Measurements from ENCODE around the gene GABPB1. TPM values are rescaled to one million over a fixed set of nuclear protein-coding genes. Genes with fewer than 3 reads are reported as not detected.

Gene GABPB1
- total RNA-seq, 1 donor from 2014 or later = 77.7 TPM

DNA sequence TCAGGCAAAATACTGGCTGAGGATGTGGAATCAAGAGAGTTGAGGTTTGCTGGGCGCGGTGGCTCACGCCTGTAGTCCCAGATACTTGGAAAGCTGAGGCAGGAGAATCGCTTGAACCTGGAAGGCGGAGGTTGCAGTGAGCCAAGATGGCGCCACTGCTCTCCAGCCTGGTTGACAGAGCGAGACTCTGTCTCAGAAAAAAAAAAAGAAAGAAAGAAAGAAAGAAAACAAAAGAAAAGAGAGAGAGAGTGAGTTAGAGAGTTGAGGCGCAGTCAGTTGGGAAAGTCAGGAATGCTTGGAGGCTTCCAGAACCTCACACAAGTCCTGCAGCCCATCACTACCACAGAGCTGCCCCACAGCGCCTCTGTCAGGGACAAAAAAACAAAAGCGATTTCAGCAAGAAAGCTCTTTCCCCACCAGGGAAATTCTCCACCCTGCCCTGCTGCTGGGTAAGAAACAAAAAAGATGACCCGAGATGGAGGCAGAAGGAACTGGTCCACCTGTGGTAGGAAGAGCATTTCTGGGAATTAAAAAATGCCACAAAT lies 103.3 kb downstream of the GABPB1 start:
- peak overlapping the region; percentile 20 for H2AFZ ChIP-seq (replicated peaks)
- no peak overlapping the region for H3K4me3 ChIP-seq
- no peaks in the 10 kb centered on the region for H3F3A ChIP-seq (ENCODE audit: low read depth)
- no peak for DNase-seq (ENCODE audit: low spot score)
- H3K4me2 ChIP-seq = no peak overlapping the region
- no peak overlapping the region for H3K9ac ChIP-seq
- H4K20me1 ChIP-seq (ENCODE audit: low read depth) = no peaks in the 10 kb centered on the region
- H3K27ac ChIP-seq = no peak overlapping the region
- no peaks in the 10 kb centered on the region for H3K79me2 ChIP-seq (ENCODE audit: low read depth)
- H3K36me3 ChIP-seq = no peaks in the 10 kb centered on the region
- H3K36me3 Mint-ChIP-seq = no peaks in the 10 kb centered on the region
- H3K9me3 ChIP-seq (ENCODE audit: low read depth) = no peaks in the 10 kb centered on the region
- H3K4me1 ChIP-seq = no peaks in the 10 kb centered on the region
- H3K27me3 ChIP-seq = no peaks in the 10 kb centered on the region
- H3K27ac Mint-ChIP-seq = no peak overlapping the region
- TF ChIP-seq EZH2phosphoT487 (IDR thresholded peaks at IDR 0.05) = no peak
- no peak for TF ChIP-seq EZH2 (IDR thresholded peaks at IDR 0.05)
- no peak for TF ChIP-seq CTCF (IDR thresholded peaks at IDR 0.05)
- no peak overlapping the region for H3K4me3 Mint-ChIP-seq
- peaks cover 2% of the 10 kb centered on the region for H3K9me3 Mint-ChIP-seq
- H3K27me3 Mint-ChIP-seq (ENCODE audit: insufficient read depth, low read depth) = peaks cover 7% of the 10 kb centered on the region
- peaks cover 4% of the 10 kb centered on the region for H3K4me1 Mint-ChIP-seq

DNA sequence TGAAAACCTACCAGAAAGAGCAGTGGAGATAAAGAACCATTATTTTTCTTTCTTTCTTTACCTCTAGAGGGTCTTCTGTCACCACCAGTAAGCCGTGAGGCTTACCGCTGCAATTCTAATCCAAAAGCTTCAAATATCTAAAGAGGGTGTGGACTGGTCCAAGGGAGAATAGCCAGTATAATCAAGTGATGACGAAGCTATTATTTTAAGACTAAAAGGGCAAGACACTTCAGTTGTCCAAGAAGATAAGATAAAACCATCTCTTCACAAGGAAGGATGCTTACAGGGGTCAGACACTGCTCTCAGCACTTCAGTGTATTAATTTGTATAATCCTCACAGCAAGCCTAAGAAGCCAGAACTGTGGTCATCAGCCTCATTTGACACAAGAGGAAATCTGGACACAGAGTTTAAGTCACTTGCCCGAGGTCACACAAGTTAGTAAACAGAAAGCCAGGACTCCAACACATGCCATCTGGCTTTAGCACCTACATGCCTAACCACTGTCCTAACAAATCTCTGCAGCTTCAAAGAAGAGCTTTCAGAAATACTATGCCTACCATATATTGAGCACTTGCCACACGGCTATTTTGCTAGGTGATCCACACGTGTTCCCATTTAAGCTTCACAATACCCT lies 104.1 kb downstream of the GABPB1 start:
- Histone ChIP-seq H4K20me1 (ENCODE audit: low read depth) (no peaks in the 10 kb centered on the region), H3K27me3 (no peaks in the 10 kb centered on the region), H3K4me1 (no peaks in the 10 kb centered on the region), H3K9ac (no peak overlapping the region), H3K4me2 (no peak overlapping the region), H3K9me3 (ENCODE audit: low read depth) (no peaks in the 10 kb centered on the region), H3K4me3 (no peak overlapping the region), H3K36me3 (no peaks in the 10 kb centered on the region), H3K27ac (no peak overlapping the region), H3K79me2 (ENCODE audit: low read depth) (no peaks in the 10 kb centered on the region), H3F3A (ENCODE audit: low read depth) (no peaks in the 10 kb centered on the region), H2AFZ (replicated peaks) (no peak overlapping the region)
- Mint-ChIP-seq H3K27me3 (ENCODE audit: insufficient read depth, low read depth) (peaks cover 7% of the 10 kb centered on the region), H3K9me3 (peaks cover 2% of the 10 kb centered on the region), H3K27ac (no peak overlapping the region), H3K36me3 (no peaks in the 10 kb centered on the region), H3K4me3 (no peak overlapping the region), H3K4me1 (peaks cover 4% of the 10 kb centered on the region)
- DNase-seq (ENCODE audit: low spot score) = no peak
- TF ChIP-seq CTCF (IDR thresholded peaks at IDR 0.05) (no peak), EZH2 (IDR thresholded peaks at IDR 0.05) (no peak), EZH2phosphoT487 (IDR thresholded peaks at IDR 0.05) (no peak)

DNA sequence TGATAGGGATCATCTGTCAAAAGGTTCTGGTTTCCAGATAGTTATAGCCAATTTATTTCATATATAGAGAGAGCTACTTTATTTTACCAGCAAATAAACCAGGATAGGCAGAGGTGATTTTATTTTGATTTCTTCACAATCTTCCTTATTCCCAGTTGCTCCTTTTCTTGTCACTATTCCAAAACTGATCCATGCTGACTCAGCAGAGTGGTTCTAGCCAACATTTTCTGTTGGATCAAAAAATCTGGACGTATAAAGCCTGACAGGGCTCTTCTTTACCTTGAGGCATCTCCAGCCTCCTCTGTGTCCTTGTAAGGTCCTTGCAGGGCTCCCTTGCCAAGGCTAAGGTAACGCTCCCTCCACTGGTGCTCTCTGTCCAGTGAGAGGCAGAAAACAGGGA lies 105.3 kb downstream of the GABPB1 start:
- no peak overlapping the region for H3K27ac Mint-ChIP-seq
- TF ChIP-seq CTCF (IDR thresholded peaks at IDR 0.05) (no peak), EZH2 (IDR thresholded peaks at IDR 0.05) (no peak), EZH2phosphoT487 (IDR thresholded peaks at IDR 0.05) (no peak)
- Histone ChIP-seq H3K27ac (no peak overlapping the region), H3K4me2 (no peak overlapping the region), H3K27me3 (no peaks in the 10 kb centered on the region), H3K4me3 (no peak overlapping the region), H3K9me3 (ENCODE audit: low read depth) (no peaks in the 10 kb centered on the region), H3K4me1 (no peaks in the 10 kb centered on the region), H3K79me2 (ENCODE audit: low read depth) (no peaks in the 10 kb centered on the region), H3K36me3 (no peaks in the 10 kb centered on the region), H2AFZ (replicated peaks) (no peak overlapping the region), H3K9ac (no peak overlapping the region), H3F3A (ENCODE audit: low read depth) (no peaks in the 10 kb centered on the region), H4K20me1 (ENCODE audit: low read depth) (no peaks in the 10 kb centered on the region)
- peaks cover 7% of the 10 kb centered on the region for H3K27me3 Mint-ChIP-seq (ENCODE audit: insufficient read depth, low read depth)
- no peaks in the 10 kb centered on the region for H3K36me3 Mint-ChIP-seq
- peaks cover 4% of the 10 kb centered on the region for H3K4me1 Mint-ChIP-seq
- H3K9me3 Mint-ChIP-seq = peaks cover 2% of the 10 kb centered on the region
- no peak for DNase-seq (ENCODE audit: low spot score)
- H3K4me3 Mint-ChIP-seq = no peak overlapping the region
